NCI-H1048 (cell line): ENCODE data around the gene CACNA1H.

Experiments
- DNase-seq: peaks from one replicate; lab custom pipeline; 2025; lab: John Stamatoyannopoulos, UW

CACNA1H gene

GRCh38 chr16:1152651-1153259, at the start of gene CACNA1H:
Gene CACNA1H, plus strand, starts transcription at chr16:1153106. Its CDS starts 632 bp downstream, at chr16:1153738.
- no peak for DNase-seq

- DNase-seq: no peak
Measured at GRCh38 chr16:1103636-1103980, 49.3 kb upstream of the CACNA1H start.

- no peak for DNase-seq
Measured at GRCh38 chr16:1105888-1106620, 46.9 kb upstream of the CACNA1H start.

- DNase-seq: no peak
Measured at GRCh38 chr16:1106659-1107058, 46.2 kb upstream of the CACNA1H start.

GRCh38 chr16:1107141-1107540, 45.8 kb upstream of the CACNA1H start:
- DNase-seq: no peak

GRCh38 chr16:1107731-1108130, 45.2 kb upstream of the CACNA1H start:
- DNase-seq: no peak

- DNase-seq: no peak
Measured at GRCh38 chr16:1108299-1109252, 44.3 kb upstream of the CACNA1H start.

GRCh38 chr16:1109648-1110047, 43.3 kb upstream of the CACNA1H start:
- no peak for DNase-seq

- DNase-seq: no peak
Measured at GRCh38 chr16:1112506-1113184, 40.3 kb upstream of the CACNA1H start.

GRCh38 chr16:1113489-1113888, 39.4 kb upstream of the CACNA1H start:
- no peak for DNase-seq

GRCh38 chr16:1113889-1114526, 38.9 kb upstream of the CACNA1H start:
- DNase-seq: no peak

GRCh38 chr16:1116693-1117077, 36.2 kb upstream of the CACNA1H start:
- DNase-seq: no peak

GRCh38 chr16:1117176-1117900, 35.6 kb upstream of the CACNA1H start:
- no peak for DNase-seq

- no peak for DNase-seq
Measured at GRCh38 chr16:1117926-1118325, 35.0 kb upstream of the CACNA1H start.

- no peak for DNase-seq
Measured at GRCh38 chr16:1119129-1119528, 33.8 kb upstream of the CACNA1H start.

- no peak for DNase-seq
Measured at GRCh38 chr16:1119766-1120576, 32.9 kb upstream of the CACNA1H start.

- DNase-seq: no peak
Measured at GRCh38 chr16:1120577-1120941, 32.3 kb upstream of the CACNA1H start.

- no peak for DNase-seq
Measured at GRCh38 chr16:1121009-1121408, 31.9 kb upstream of the CACNA1H start.

- DNase-seq: no peak
Measured at GRCh38 chr16:1121601-1122397, 31.1 kb upstream of the CACNA1H start.
